HG03066 (cell line): Measurements from ENCODE around the gene GPR25.

Experiments
- ATAC-seq: cut with Tn5 transposase; IDR thresholded peaks from one replicate; pipeline ENCODE4 v1.9.1; 2021; ENCODE audit warnings: low read depth; ENCODE audit not compliant: unreplicated experiment

GPR25 gene

DNA sequence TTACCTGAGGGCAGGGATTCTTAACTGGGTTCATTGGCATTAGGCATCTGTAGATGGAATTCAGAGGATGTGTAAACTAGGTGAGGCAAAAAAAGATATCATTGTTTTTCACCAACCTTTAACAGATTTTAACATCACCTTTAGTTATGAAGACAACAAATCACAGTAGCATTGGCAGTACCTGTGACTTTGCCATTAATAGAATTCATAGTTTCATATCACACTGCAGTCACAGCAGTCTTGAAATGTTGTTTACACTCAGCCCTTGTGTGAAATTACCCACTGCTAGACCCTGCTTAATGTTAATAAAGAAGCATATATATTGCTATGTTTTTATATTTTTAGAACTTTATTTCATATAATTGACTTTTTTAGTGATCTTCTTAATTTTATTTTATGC is 20.2 kb downstream of the GPR25 start:
- ATAC-seq = no peak

DNA sequence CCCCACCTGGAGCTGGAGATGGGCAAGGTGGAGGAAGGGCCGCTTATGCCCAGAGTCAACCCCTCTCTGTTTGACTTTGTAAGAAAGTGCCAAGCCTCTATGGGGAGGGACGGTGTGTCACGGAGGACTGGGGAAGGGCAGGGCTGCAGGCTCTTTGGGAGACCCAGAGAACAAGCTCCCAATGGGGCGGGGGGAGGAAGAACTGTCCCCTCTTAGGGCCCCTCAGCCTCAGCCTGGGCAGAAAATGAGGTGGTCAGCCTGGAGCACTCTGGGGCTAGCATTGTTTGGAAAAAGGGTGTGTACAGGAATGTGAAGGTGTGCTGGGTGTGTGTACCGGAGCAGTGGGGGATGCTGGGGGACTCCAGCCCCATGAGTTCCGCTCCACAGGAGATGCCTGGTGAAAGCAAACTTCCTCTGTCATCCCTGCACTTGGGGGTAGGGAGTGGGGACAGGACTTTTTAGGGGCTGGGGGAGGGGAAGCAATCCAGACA is 20.7 kb downstream of the GPR25 start:
- no peak for ATAC-seq

DNA sequence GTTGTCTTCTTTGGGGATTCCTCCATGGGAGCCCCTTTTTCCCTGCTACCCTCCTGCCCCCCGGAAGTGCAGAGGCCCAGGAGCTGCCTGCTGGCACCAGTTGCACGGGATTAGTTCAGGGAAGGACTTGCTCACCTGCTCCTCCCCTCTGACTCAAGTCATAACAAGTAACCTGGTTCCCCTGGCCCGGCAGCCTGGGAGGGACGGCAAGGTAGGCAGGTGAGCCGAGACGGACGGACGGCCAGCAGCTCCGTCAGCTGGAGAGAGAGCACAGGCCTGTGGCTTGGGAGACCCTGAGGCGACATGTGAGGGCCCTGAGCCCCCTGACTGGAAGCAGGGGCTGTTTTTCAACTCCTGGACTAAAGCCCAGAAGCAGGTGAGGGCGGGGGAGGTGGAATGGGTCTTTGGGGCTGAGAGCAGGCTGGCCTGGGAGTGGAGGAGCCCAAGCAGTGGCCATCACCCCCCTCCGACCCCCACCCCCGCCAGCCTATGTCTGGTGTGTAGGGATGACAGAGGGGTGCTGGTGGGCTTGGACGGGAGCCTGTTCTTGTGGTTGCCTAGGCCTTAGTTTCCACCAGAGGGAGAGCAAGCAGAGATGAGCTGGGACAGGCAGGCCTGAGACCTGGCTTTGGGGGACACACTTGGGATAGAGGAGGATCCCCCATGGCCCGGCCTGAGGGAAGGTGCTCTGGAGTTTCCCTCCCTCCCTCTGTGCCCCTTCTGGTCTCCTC is 22.1 kb downstream of the GPR25 start, which contains the start of gene INAVA:
Gene INAVA (plus strand): TSS at position 189 of the 731 bp plus-strand sequence. CDS start 3,501 bp downstream, outside the sequence.
- ATAC-seq = no peak

DNA sequence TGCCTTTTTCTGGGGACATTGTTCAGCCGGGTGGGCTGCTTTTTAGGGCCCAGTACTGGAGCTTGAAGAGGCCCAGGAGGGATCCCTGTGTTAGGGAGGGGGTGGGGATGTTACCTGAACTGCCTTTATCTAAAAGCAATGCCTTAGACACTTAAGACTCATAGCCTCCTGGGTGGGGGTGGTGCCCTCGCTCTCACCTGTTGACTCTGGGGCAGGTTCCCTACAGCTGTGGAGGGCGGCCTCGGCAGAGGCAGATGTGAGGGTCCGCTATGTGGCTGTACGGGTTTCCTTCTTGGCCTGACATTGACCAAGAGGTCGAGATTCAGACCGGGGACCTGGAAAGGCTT is 22.6 kb downstream of the GPR25 start:
- ATAC-seq = no peak

DNA sequence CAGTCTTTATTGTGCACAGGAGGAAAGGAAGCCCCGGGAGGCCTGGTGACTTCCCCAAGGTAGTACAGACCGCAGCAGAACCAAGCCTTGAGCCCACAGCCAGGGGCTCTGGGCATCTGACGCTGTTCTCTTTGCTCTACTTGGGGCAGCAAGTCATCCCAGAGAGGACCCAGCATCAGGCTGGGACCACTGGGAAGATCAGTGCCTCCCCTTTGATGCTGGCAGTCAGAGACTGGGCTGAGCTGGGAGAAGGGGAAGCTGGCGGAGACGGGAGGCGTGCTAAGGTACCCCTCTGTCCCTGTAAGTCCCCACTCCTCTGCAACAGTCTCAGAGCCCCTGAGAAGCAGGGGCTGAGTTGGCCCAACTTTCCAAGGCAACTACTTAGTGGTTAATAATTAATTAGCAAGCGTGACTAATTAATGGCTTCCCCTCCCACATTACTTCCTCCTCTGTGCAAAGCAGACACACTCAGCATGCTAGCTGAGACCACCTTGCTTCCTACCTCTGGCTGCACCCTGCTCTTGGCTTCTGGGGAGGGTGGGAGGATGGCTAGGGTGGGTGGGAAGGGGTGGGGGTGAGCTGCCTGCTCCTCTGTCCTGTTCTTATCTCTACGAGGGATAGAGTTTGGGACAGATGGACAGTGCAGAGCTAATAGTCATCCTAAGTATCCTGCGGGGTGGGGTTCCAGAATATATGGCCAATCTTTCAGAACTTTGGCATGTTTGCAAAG is 23.2 kb downstream of the GPR25 start:
- peak; percentile 47 for ATAC-seq

DNA sequence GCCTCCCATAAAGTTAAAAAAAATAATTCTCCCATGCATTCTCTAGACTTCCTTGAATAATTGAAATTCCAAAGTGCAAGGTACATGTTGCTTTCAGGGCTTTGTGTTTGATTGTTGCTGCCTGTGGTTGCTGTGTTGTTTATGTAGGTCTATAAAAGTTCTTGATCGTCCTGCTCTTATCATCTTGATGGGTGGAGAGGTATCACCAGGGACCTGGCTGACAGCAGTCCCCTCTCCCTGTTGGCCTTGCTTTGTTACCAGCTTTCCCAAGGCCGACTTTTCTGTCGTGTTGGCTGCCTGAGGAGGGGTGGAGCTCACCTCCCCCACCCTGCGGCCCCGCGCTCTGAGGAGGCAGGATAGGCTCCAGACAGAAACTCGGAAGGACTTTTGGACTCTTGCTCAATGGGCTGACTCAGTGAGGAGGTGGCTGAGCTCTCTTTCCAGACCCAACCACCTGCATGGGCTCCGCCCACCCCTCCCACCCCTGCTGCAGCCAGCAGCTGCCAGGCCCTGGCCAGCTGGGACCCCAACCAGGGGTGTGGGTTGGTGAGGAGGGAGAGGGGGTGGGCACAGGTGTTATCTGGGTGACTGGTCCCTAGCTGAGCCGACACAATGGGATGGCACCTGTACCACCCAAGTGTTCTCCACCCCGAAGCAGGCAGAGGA is 23.9 kb downstream of the GPR25 start:
- ATAC-seq = no peak

DNA sequence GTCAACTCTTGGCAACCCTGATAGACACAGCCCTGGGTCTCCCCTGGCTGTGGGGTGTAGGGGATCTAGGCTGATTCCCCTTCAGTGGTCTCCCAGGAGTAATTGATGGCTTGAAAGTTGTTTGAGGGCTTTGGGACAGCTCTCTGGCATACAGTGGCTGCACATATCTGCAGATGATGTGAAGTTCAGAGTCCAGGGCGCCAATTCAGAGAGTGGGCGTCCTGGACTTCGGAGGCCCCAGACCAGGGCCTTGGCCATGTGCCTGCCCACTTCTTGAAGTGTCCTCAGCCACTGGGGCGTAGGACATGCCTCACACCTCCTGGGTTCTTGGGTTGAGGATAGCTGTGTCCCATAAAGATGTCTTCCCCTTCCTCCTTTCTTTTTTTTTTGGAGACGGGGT is 24.5 kb downstream of the GPR25 start:
- no peak for ATAC-seq

DNA sequence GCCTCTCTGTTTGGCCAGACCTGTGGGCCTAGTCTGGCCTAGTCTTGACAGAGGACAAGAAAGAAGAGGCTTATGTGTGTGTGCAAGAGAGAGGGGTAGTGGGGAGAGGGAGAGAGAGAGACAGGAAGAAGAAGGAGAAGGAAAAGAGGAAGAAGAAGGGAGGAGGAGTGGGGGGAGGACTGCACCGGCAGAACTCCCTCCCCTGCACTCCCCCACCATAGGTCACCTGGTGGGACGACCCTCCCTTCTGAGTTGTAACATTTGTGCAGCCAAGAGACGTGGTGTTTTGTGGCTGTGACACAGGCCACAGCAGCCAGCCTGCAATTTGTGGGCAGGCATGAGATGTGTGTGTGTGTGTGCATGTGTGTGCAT is 26.2 kb downstream of the GPR25 start:
- ATAC-seq = no peak

DNA sequence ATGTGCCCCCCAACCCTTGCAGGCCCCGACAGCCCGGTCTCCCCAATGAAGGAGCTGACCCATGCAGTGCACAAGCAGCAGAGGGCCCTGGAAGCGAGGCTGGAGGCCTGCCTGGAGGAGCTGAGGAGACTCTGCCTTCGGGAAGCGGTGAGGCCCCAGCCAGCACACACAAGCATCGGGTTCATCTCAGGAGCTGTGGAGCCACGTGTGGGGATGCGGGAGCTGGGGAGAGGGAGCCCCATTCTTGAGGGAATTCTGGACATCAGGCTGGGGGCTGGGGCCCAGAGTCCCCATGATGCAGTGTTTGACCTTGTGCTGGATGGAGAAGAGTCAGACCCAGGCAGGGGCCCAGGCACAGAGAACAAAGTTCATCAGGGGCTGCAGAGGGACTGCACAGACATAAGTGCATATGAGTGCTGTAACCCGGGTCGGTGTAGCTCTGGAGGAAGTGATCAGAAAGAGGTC is 26.7 kb downstream of the GPR25 start:
- ATAC-seq = no peak

DNA sequence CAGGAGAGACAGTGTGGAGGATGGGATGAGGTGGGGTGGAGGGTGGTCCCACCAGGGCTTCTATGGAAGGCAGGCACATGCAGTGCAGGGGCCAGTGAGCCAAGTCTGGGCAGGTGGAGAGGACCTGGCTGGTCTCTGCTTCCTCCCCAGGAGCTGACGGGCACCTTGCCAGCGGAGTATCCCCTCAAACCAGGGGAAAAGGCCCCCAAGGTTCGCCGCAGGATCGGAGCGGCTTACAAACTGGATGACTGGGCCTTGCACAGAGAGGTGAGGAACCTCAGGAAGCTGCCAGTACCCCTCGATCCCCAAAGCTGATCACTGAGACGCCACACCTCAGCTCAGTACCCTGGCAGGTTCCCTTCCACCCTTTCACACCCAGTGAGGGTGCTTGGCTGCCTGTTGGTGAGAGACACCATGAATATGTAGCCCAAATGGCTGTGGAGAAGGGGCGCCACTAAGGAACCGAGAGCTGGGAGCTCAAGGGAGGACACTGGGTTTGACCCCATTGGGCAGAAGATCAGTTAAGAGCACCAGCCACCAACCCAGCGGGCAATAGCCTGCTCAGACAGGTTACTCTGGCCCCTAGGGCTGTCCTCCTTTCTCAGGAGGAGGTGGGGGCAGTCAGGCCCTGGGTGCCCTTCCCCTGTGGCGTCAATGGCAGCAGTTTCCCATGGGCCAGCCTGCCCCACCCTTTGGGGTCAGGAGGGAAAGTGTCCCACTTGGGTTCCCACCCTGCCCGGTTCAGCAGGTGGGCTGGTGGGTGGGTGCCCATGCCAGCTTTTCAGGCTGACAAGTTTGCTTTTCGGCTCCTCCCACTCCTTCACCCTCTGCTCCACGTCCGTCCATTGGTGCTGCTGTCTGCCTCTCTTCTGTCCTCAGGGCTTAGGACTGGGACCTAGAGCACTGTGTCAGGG is 27.4 kb downstream of the GPR25 start:
- no peak for ATAC-seq

DNA sequence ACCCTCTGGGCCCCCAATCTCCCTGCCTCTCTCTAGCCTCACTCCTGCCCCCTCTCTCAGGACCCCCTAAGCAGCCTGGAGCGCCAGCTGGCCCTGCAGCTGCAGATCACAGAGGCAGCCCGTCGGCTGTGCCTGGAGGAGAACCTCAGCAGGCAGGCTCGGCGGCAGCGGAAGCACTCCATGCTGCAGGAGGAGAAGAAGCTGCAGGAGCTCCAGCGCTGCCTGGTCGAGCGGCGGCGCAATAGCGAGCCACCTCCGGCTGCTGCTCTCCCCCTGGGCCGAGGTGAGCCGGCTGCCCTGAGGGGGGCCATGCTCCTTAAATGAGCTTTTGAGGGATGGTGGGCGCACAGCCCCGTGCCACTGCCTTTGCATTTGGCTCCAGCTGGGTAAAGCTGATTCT is 28.1 kb downstream of the GPR25 start:
- no peak for ATAC-seq

DNA sequence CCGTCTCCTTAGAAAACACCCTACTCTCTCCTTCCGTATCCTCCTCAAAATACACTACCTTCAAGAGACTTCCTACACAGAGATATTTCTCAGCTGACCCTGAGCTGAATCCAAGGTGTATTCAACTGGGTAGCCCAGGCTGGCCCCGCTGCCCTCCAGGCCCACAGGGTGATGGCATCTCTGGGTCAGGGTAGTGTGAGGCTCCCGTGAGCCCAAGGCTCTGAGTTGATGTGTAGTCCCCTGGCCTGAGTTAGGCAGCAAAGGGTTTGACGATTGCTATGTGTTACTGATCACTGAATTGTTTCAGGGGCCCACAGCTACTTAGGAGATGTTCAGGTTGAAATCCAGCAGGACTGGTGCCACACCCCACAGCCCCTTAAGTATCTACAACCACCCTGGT is 28.6 kb downstream of the GPR25 start:
- no peak for ATAC-seq

DNA sequence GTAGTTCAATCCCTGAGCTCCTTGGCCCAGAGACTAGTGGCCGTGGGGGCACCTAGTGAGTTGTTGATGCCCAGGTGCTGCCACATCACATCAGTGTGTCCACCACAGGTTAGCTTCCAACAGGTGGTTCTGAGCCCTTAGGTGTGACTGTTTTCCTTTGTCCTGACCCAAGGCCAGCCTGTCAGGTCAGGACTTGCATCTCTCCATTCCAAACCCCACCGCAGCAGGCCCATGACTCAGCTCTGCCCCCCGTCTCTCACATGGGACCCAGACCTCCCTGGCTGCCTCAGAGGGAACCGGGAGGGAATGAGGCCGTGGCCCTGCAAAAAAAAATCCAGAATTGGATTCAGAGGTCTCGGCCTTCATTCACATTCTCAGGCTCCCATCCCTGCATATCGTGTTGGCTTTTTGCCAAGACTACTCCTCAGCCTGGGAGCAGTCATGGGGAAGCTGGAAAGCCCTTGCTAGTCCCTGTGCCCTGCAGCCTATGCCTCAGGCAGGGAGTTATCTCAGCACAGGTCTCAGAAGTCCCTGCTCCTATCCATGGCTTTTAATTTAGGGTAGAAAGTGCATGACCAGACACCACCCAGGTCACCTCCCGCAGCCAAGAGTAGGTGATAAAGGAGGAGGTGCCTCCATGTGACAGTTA is 29.1 kb downstream of the GPR25 start:
- no peak for ATAC-seq

DNA sequence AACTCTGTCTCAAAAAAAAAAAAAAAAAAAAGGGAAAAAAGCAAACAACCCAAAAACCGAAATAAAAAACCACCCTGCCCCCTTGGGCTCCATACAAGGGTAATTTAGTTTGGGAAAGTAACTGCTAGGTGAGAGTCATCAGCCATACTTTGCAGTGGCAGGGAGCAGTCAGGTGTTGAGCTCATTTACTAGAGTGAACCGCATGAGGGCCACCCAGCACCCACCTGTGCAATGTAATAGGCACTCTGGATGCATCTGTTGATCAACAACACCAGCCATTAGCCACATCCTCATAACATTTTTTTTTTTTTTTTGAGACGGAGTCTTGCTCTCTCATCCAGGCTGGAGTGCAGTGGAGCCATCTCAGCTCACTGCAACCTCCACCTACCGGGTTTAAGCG is 31.0 kb downstream of the GPR25 start:
- ATAC-seq = no peak

DNA sequence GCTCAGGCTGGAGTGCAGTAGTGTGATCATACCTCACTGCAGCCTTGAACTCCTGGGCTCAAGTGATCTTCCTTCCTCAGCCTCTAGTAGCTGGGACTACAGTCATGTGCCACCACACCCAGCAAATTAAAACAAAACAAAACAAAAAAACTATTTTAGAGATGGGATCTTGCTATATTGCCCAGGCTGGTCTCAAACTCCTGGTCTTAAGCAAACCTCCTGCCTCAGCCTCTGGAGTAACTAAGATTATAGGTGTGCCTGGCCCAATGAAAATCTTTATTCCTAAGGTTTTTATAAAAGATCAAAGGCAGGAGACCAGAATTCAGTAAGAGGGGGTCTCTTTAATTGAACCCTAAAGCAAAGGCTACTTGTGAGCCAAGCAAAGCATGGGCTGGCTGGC is 32.0 kb downstream of the GPR25 start:
- ATAC-seq = no peak

DNA sequence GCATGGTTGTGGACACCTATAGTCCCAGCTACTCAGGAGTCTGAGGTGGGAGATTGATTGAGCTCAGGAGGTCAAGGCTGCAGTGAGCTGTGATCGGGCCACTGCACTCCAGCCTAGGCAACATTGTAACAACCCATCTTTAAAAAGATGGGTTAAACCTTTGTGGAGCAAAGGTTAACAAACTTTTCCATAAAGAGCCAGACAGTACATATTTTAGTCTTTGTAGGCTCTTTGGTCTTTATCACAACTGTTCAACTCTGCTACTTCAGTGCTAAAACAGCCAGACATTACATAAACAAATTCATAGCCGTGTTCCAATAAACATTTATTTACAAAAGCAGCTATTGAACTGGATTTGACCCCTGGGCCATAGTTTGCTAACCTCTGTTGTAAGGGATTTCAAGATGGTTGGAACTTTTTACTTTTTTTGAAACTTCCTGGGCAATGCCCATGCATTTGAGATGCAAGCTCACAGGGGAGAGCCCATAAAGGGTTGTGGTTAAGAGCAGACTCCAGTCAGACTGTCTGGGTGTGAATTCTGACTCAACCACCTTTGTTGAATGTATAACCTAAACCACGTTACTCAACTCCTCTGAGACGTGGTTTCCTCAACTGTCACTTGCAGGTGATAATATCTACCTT is 32.8 kb downstream of the GPR25 start:
- no peak for ATAC-seq

DNA sequence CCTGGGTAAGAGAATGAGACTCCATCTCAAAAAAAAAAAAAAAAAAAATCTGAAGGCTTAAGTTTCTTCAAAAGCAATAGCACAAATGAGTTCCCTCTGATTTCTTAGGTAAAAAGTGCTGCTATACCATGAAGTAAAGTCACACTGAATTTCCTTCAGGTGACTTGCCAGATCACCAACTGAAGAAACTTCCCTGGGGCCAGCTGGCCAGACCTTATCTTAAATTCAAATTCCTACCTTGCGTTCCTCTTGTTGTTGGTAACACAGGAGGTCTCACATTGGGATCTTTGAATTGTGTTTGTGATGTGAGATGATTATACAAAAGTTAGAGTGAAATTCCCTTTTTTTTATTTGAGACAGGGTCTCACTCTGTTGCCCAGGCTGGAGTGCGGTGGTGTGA is 33.7 kb downstream of the GPR25 start:
- ATAC-seq = no peak

DNA sequence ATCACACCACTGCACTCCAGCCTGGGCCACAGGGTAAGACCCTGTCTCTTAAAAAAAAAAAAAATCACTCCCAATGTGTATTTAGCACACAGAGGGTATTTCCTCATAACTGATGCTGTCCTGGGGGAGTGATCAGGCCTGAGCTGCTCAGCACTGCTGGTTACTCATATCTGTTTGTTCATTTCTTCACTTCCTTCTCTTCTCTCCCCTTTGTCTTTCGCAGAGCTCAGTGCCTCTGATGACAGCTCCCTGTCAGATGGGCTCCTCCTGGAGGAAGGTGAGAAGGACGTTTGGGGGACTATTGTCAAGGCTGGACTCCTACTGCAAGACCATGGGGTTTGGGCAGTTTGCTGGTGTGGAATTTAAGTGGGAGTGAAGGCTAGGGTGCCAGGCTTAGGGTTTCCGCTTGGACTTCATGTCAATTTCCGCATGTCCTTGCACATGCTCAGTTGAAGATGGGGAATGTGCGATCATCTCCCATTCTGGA is 34.9 kb downstream of the GPR25 start:
- peak; percentile 55 for ATAC-seq

DNA sequence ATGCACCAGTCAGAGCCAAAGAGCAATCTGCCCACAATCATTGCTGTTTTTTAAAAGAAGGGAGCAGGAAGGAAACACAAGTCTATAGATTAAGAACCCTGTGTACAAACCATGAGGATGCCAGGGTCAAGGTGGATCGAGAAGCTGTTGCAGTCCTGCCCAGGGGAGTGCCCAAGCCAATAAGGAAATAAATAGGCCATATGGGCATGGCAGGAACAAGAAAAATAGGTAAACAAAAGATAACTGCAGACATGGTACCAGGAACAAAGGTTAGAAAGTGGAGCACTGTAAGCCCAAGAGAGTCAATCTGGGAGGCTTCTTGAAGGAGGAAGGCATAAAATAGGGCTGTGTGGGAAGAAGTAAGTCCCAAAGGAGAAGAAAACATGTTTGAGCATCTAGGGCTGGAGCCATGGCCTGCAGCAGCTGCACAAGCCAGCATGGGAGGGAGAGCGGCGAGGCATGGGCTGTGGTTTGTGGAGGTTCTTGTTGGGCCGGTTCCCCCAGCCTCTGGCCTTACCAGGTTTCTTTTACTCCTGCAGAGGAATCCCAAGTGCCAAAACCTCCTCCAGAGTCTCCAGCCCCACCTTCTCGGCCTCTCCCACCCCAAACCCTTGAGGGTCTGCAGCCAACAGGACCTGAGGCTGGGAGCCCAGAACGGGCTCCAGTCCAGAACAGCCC is 35.5 kb downstream of the GPR25 start:
- no peak for ATAC-seq
